Stimulated activated memory B cell treated with anti-CD40 and anti-IgM and Interleukin-4, amounts not matched to agents 10 μg/mL and 1 μg/mL and 100 μg/mL, for 72 hours (primary cell): ENCODE data around the gene PEX26.
"Not testable (repeated sequence)": the region's sequence is repeated elsewhere in the genome, so short reads cannot be mapped to it uniquely, and the experiment has no call there.

Source experiments
- ATAC-seq: fragments of 150-1000 bp; cut with Tn5 transposase; 2 replicates; pipeline ENCODE4 v1.10.0; 2021
- H3K27ac Mint-ChIP-seq: one replicate; pipeline ENCODE4 v1.8.0; 2022; ENCODE audit warnings: mild to moderate bottlenecking, mixed read lengths
- H3K27me3 Mint-ChIP-seq: one replicate; pipeline ENCODE4 v1.8.0; 2022; ENCODE audit warnings: mixed read lengths
- H3K36me3 Mint-ChIP-seq: one replicate; pipeline ENCODE4 v1.8.0; 2022; ENCODE audit warnings: mixed read lengths
- H3K4me1 Mint-ChIP-seq: one replicate; pipeline ENCODE4 v1.8.0; 2022; ENCODE audit warnings: mixed read lengths
- H3K4me3 Mint-ChIP-seq: one replicate; pipeline ENCODE4 v1.8.0; 2022; ENCODE audit warnings: mild to moderate bottlenecking, moderate library complexity, mixed read lengths
- H3K9me3 Mint-ChIP-seq: one replicate; pipeline ENCODE4 v1.8.0; 2022; ENCODE audit warnings: mixed read lengths

PEX26 gene

DNA sequence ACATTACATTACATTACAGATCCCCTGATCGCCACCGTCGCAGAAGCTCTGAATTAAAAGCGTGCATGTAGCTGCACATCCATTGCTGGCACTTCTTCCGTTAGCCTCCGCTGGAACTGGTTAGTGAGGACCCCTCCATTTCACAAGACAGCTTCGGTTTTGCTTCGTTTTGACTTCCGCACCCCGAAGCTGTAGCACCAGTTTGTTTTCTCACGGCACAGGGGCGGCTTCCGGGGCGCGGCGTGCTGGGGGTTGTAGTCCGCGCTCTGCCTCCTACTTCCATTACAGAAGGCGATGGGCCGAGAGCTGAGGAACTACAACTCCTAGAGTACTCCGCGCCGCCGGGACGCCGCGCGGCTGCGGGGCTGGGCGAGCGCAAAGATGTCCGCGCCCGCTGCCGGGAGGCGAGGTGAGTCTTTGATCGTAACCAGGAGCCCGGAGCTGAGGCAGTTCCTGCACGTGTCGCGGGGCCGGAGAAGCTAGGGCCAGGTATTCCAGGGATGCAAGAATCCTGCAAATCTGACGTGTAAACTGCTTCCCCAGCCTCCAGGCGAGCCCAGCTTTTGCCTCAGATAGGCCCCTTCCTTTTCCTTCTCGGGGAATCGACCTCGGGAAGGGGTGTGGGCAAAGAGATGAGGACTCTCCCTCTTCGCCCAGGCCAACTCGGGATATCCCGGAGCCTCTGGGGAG lies at the start of gene PEX26:
PEX26 (plus strand) TSS at position 352 of the 690 bp plus-strand sequence. CDS start 387 bp downstream, outside the sequence.
- H3K4me3 Mint-ChIP-seq: peak within 1 kb of the TSS; percentile 89
- H3K4me1 Mint-ChIP-seq: peaks cover 62% of the 10 kb centered on the region
- H3K36me3 Mint-ChIP-seq: peaks cover 40% of the 10 kb centered on the region

DNA sequence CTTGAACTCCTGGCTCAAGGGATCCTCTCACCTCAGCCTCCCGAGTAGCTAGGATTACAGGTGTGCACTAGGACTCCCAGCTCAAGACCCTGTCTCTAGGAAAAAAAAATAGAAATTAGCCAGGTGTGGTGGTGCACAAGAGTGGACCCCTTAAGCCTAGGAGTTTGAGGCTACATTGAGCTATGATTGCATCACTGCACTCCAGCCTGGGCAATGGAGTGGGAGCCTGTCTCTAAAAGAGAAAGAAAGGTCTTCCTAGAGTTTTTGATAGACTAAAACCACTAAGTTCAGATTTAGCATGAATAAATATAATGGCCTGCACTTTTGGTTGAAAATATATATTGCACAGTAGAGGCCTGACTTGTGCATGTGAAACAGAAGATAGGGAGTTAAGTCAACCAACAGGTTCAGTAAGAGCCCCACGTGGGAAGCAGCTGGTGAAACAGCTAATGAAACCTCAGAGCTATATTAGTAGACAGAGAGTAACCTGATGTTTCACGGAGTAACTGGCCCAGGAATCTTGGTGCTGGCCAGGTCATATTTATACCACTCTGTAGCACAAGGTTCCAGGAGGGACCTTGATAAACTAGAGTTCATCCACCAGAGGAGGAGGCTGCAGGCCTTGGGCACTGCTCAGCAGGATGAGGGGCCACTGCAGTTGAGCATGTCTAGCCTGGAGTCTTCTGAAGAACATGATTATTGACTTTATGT lies 48.8 kb upstream of the PEX26 start:
- peak overlapping the region; percentile 11 for H3K27ac Mint-ChIP-seq
- no peaks in the 10 kb centered on the region for H3K36me3 Mint-ChIP-seq
- H3K4me3 Mint-ChIP-seq: no peak overlapping the region
- no peaks in the 10 kb centered on the region for H3K27me3 Mint-ChIP-seq
- peaks cover 16% of the 10 kb centered on the region for H3K4me1 Mint-ChIP-seq
- no peak for ATAC-seq
- no peaks in the 10 kb centered on the region for H3K9me3 Mint-ChIP-seq

More for the DNA sequence above, at the start of gene PEX26:
- ATAC-seq: peak; percentile 100
- Mint-ChIP-seq H3K9me3 (peaks cover 3% of the 10 kb centered on the region), H3K27ac (peak within 1 kb of the TSS; percentile 91), H3K27me3 (no peaks in the 10 kb centered on the region)

GRCh38 chr22:18029686-18030267 lies 48.0 kb upstream of the PEX26 start:
- ATAC-seq: no peak
- H3K27ac Mint-ChIP-seq: peak overlapping the region; percentile 11
- H3K36me3 Mint-ChIP-seq: no peaks in the 10 kb centered on the region
- no peaks in the 10 kb centered on the region for H3K9me3 Mint-ChIP-seq
- peaks cover 10% of the 10 kb centered on the region for H3K4me1 Mint-ChIP-seq
- H3K27me3 Mint-ChIP-seq: no peaks in the 10 kb centered on the region
- H3K4me3 Mint-ChIP-seq: no peak overlapping the region

- Mint-ChIP-seq H3K27ac (no peak overlapping the region), H3K27me3 (no peaks in the 10 kb centered on the region)
- no peak for ATAC-seq
Observed at GRCh38 chr22:18031695-18032454, 45.9 kb upstream of the PEX26 start.

DNA sequence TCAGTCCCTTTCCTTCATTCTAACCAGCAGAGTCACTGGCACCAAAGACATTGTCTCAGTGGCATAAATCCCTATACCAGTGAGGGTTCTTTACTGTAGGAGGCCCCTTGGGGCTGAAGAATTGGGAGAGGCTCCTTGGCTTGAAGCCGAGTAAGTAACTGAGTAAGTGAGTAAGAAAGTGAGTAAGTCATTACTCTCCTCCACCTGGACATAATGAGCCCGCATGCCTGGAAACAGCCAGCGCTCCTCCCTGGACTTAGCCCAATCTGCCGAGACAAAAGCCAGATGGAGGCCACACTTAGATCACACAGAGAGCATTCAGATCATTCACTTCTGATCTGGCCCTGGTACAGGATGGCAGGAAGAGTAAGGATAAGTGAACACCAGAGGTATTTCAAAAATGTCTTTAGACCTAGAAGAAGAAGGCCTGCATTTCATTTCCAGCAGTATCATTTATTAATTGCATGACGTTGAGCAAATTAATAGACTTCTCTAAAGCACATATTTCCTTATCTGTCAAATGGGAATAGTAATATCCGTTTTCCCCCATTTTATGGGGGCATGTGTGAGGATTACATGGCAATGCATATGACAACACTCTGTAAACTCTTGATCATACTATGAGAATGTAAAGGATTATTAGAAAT lies 45.2 kb upstream of the PEX26 start:
- Mint-ChIP-seq H3K27me3 (no peaks in the 10 kb centered on the region), H3K9me3 (no peaks in the 10 kb centered on the region), H3K4me1 (peaks cover 4% of the 10 kb centered on the region), H3K4me3 (no peak overlapping the region), H3K27ac (no peak overlapping the region), H3K36me3 (no peaks in the 10 kb centered on the region)
- no peak for ATAC-seq

More at GRCh38 chr22:18031695-18032454, 45.9 kb upstream of the PEX26 start:
- H3K9me3 Mint-ChIP-seq: no peaks in the 10 kb centered on the region
- peaks cover 4% of the 10 kb centered on the region for H3K4me1 Mint-ChIP-seq
- H3K36me3 Mint-ChIP-seq: no peaks in the 10 kb centered on the region
- H3K4me3 Mint-ChIP-seq: no peak overlapping the region

- H3K36me3 Mint-ChIP-seq: no peaks in the 10 kb centered on the region
- H3K4me1 Mint-ChIP-seq: peaks cover 4% of the 10 kb centered on the region
- ATAC-seq: no peak
- H3K4me3 Mint-ChIP-seq: no peak overlapping the region
- H3K27me3 Mint-ChIP-seq: no peaks in the 10 kb centered on the region
- no peaks in the 10 kb centered on the region for H3K9me3 Mint-ChIP-seq
- no peak overlapping the region for H3K27ac Mint-ChIP-seq
Observed at GRCh38 chr22:18033204-18033998, 44.4 kb upstream of the PEX26 start.

DNA sequence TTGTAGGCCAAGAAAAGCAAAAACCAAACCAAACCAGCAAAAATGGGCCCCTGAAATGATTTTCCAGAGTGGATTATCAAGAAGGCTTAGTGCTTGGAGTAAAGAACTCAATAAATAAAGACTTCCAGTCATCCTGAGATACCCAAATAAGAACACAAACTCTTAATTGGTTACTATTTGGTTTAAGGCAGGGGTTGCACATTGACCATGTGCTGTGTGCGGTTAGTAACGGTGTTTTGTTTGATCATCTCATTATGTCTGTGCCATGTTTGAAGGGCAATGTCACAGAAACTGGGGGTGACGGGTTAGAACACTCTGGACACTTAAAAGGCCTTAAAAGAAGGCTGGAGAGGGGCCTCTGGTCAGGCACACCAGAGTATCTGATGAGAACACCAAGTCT lies 43.7 kb upstream of the PEX26 start:
- H3K4me1 Mint-ChIP-seq: peaks cover 2% of the 10 kb centered on the region
- H3K4me3 Mint-ChIP-seq: no peak overlapping the region
- no peaks in the 10 kb centered on the region for H3K9me3 Mint-ChIP-seq
- no peak for ATAC-seq
- H3K27ac Mint-ChIP-seq: no peak overlapping the region
- H3K27me3 Mint-ChIP-seq: no peaks in the 10 kb centered on the region
- H3K36me3 Mint-ChIP-seq: no peaks in the 10 kb centered on the region

GRCh38 chr22:18035751-18036150 lies 42.0 kb upstream of the PEX26 start:
- ATAC-seq: no peak
- Mint-ChIP-seq H3K4me3 (no peak overlapping the region), H3K27me3 (no peaks in the 10 kb centered on the region), H3K4me1 (no peaks in the 10 kb centered on the region), H3K27ac (no peak overlapping the region), H3K36me3 (no peaks in the 10 kb centered on the region), H3K9me3 (no peaks in the 10 kb centered on the region)

GRCh38 chr22:18040898-18041297 lies 36.9 kb upstream of the PEX26 start:
- H3K27me3 Mint-ChIP-seq, ATAC-seq, H3K27ac Mint-ChIP-seq, H3K36me3 Mint-ChIP-seq, H3K9me3 Mint-ChIP-seq, H3K4me1 Mint-ChIP-seq, H3K4me3 Mint-ChIP-seq: not testable (repeated sequence)

GRCh38 chr22:18042685-18043084 lies 35.1 kb upstream of the PEX26 start:
- no peak for ATAC-seq
- Mint-ChIP-seq H3K9me3 (peaks cover 3% of the 10 kb centered on the region), H3K27ac (no peak overlapping the region), H3K27me3 (no peaks in the 10 kb centered on the region), H3K36me3 (no peaks in the 10 kb centered on the region), H3K4me1 (peaks cover 7% of the 10 kb centered on the region), H3K4me3 (no peak overlapping the region)

DNA sequence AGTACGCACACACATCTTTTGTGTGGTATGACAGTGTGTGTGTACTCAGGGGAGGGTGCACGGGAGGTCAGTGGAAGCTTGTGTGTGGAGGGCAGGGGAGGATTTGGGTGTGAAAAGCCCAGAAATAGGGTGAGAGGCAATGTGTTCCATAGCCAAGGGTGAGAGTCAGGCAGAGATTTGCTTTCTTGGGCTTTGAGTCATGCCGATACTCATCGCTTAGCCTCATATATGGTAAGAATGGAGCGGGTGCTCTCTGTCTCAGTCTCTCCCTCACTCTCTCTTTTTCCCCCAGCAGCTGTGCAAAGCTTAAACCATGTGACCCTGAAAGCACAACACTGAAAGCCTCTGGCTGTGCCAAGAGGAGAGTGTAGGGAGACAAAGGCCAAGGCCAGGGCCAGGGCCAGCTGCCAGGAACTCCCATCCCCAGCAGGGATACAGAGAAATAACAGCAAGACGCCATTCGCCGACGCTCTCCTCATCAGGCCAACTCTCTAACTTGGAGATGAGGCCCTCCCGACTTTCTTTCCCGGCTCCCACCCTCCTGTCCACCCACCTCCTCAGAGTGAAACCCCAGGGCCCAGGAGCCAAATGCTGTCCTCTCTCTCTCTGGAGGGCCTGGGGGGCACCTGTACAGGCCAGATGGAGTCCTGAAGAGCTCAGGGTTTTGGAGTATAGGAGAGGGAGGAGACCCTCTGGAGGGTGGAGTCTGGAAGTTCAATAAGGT lies 33.1 kb upstream of the PEX26 start:
- Mint-ChIP-seq H3K4me3 (no peak overlapping the region), H3K27me3 (no peaks in the 10 kb centered on the region), H3K4me1 (peaks cover 7% of the 10 kb centered on the region), H3K27ac (peak overlapping the region; percentile 25), H3K9me3 (peaks cover 3% of the 10 kb centered on the region), H3K36me3 (no peaks in the 10 kb centered on the region)
- ATAC-seq: no peak

DNA sequence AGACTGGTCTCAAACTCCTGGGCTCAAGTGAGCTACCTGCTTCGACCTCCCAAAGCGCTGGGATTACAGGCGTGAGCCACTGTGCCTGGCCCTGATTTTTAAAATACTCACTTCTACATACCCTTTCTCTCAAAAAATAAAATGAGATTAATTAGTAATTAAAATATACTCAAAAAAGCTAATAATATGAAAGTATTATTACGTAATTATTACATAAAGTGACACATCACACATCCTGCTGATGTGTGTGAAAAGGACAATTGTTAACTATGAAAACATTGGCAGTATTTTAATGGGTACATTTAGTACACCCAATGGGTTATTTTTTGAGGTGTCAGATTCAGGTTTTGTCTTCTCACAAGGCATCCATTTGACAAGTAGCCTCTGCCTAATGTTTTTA lies 32.0 kb upstream of the PEX26 start:
- no peaks in the 10 kb centered on the region for H3K36me3 Mint-ChIP-seq
- H3K27ac Mint-ChIP-seq: no peak overlapping the region
- H3K9me3 Mint-ChIP-seq: peaks cover 3% of the 10 kb centered on the region
- H3K4me3 Mint-ChIP-seq: no peak overlapping the region
- no peak for ATAC-seq
- no peaks in the 10 kb centered on the region for H3K27me3 Mint-ChIP-seq
- H3K4me1 Mint-ChIP-seq: peaks cover 7% of the 10 kb centered on the region

DNA sequence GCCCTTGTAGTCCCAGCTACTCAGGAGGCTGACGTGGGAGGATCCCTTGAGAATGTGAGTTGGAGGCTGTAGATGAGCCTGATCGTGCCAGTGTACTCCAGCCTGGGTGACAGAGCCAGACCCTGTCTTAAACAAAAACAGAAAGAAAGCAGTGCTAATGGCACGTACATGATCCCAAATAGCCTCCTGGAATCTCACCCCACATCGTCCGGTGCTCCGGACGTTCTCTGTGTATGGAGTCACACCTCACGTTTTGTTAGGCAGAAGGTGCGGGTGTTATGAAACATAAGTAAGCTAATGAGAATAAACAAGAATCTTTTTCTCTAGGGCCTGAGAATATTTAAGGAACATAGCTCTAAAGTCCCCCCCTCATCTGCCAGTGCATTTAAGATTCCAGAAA lies 29.7 kb upstream of the PEX26 start:
- Mint-ChIP-seq H3K27ac (no peak overlapping the region), H3K36me3 (no peaks in the 10 kb centered on the region), H3K4me1 (peaks cover 7% of the 10 kb centered on the region), H3K27me3 (no peaks in the 10 kb centered on the region), H3K4me3 (no peak overlapping the region), H3K9me3 (no peaks in the 10 kb centered on the region)
- no peak for ATAC-seq

DNA sequence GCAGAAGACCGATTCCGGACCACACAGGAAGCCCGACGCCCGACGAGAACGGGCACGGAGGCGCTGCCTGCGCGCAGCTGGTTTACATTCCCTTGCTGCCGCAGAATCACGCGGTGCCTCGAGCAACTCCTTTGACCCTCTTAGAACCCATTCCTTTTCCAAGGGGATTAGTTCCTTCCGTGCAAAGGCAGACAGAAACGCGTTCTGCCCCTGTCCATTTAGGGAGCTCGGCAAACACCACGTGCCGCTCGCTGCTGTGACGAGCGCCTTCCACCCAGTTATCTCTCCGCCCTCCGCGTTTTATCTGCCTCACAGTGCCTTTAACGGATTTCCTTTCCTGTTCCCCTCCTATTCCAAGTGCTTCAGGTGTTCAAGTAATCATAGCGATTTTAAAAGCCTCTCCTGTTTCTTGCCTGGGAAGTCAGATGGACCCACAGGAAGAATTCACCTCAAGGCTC lies 29.3 kb upstream of the PEX26 start:
- peaks cover 7% of the 10 kb centered on the region for H3K4me1 Mint-ChIP-seq
- ATAC-seq: no peak
- H3K27me3 Mint-ChIP-seq: no peaks in the 10 kb centered on the region
- H3K27ac Mint-ChIP-seq: no peak overlapping the region
- H3K4me3 Mint-ChIP-seq: no peak overlapping the region
- no peaks in the 10 kb centered on the region for H3K9me3 Mint-ChIP-seq
- H3K36me3 Mint-ChIP-seq: no peaks in the 10 kb centered on the region
